HEK293 (cell line): ENCODE results near the gene CANX.

ENCODE experiments used
- AEBP2 ChIP-seq: fragments of 450-650 bp; formaldehyde crosslinking; IDR thresholded peaks from 2 replicates; pipeline ENCODE4 v1.5.1; 2016; ENCODE audit warnings: missing biosample characterization, missing genetic modification characterization, borderline replicate concordance
- BCL11A ChIP-seq: fragments of 450-650 bp; formaldehyde crosslinking; IDR thresholded peaks from 2 replicates; pipeline ENCODE4 v1.5.1; 2016; ENCODE audit warnings: low read depth, missing biosample characterization, missing genetic modification characterization
- EGR2 ChIP-seq: fragments of 450-650 bp; formaldehyde crosslinking; IDR thresholded peaks from 2 replicates; pipeline ENCODE4 v1.5.1; 2016; ENCODE audit warnings: low read depth, missing biosample characterization, missing genetic modification characterization
- GFI1B ChIP-seq: fragments of 450-650 bp; formaldehyde crosslinking; IDR thresholded peaks from 2 replicates; pipeline ENCODE4 v1.5.1; 2016; ENCODE audit warnings: missing biosample characterization, missing genetic modification characterization
- GLIS2 ChIP-seq: fragments of 450-650 bp; formaldehyde crosslinking; IDR thresholded peaks from 2 replicates; pipeline ENCODE4 v1.5.1; 2016; ENCODE audit warnings: missing biosample characterization, missing genetic modification characterization
- KLF1 ChIP-seq: fragments of 450-650 bp; formaldehyde crosslinking; IDR thresholded peaks from 2 replicates; pipeline ENCODE4 v1.5.1; 2016; ENCODE audit warnings: missing biosample characterization, missing genetic modification characterization
- KLF8 ChIP-seq: fragments of 450-650 bp; formaldehyde crosslinking; IDR thresholded peaks from 2 replicates; pipeline ENCODE4 v1.5.1; 2016; ENCODE audit warnings: missing biosample characterization, missing genetic modification characterization
- MZF1 ChIP-seq: fragments of 450-650 bp; formaldehyde crosslinking; IDR thresholded peaks from 2 replicates; pipeline ENCODE4 v1.5.1; 2017; ENCODE audit warnings: missing biosample characterization, missing genetic modification characterization, borderline replicate concordance
- OVOL3 ChIP-seq: fragments of 450-650 bp; formaldehyde crosslinking; IDR thresholded peaks from 2 replicates; pipeline ENCODE4 v1.5.1; 2016; ENCODE audit warnings: missing biosample characterization, missing genetic modification characterization
- PRDM10 ChIP-seq: fragments of 450-650 bp; formaldehyde crosslinking; IDR thresholded peaks from 2 replicates; pipeline ENCODE4 v1.5.1; 2016; ENCODE audit warnings: missing biosample characterization, missing genetic modification characterization
- REPIN1 ChIP-seq: fragments of 450-650 bp; formaldehyde crosslinking; IDR thresholded peaks from 2 replicates; pipeline ENCODE4 v1.5.1; 2017; ENCODE audit warnings: missing biosample characterization, missing genetic modification characterization, low read depth
- SALL2 ChIP-seq: fragments of 450-650 bp; formaldehyde crosslinking; IDR thresholded peaks from 2 replicates; pipeline ENCODE4 v1.5.0; 2017; ENCODE audit warnings: missing biosample characterization, mild to moderate bottlenecking, missing genetic modification characterization, borderline replicate concordance
- SETDB1 ChIP-seq: IDR thresholded peaks from one replicate; pipeline ENCODE4 v1.6.1; 2017; ENCODE audit warnings: mild to moderate bottlenecking, low read length, moderate library complexity, mixed read lengths; ENCODE audit not compliant: insufficient read length
- SP2 ChIP-seq: fragments of 450-650 bp; formaldehyde crosslinking; IDR thresholded peaks from 2 replicates; pipeline ENCODE4 v1.5.1; 2016; ENCODE audit warnings: missing biosample characterization, missing genetic modification characterization
- SP3 ChIP-seq: fragments of 450-650 bp; formaldehyde crosslinking; IDR thresholded peaks from 2 replicates; pipeline ENCODE4 v1.5.1; 2016; ENCODE audit warnings: missing biosample characterization, missing genetic modification characterization
- SP7 ChIP-seq: fragments of 450-650 bp; formaldehyde crosslinking; IDR thresholded peaks from 2 replicates; pipeline ENCODE4 v1.5.1; 2016; ENCODE audit warnings: missing biosample characterization, missing genetic modification characterization
- TCF7L2 ChIP-seq: IDR thresholded peaks from 2 replicates; pipeline ENCODE4 v1.6.1; 2011; ENCODE audit warnings: low read depth, mild to moderate bottlenecking, inconsistent platforms, low read length, moderate library complexity, borderline replicate concordance
- ZBTB17 ChIP-seq: fragments of 450-650 bp; formaldehyde crosslinking; IDR thresholded peaks from 2 replicates; pipeline ENCODE4 v1.5.1; 2016; ENCODE audit warnings: missing biosample characterization, missing genetic modification characterization
- ZBTB6 ChIP-seq: fragments of 450-650 bp; formaldehyde crosslinking; IDR thresholded peaks from 2 replicates; pipeline ENCODE4 v1.5.1; 2017; ENCODE audit warnings: missing biosample characterization, missing genetic modification characterization
- ZEB2 ChIP-seq: fragments of 450-650 bp; formaldehyde crosslinking; IDR thresholded peaks from 2 replicates; pipeline ENCODE4 v1.5.1; 2016; ENCODE audit warnings: missing biosample characterization, missing genetic modification characterization
- ZNF138 ChIP-seq: fragments of 450-650 bp; formaldehyde crosslinking; IDR thresholded peaks from 2 replicates; pipeline ENCODE4 v1.5.1; 2016; ENCODE audit warnings: missing biosample characterization, missing genetic modification characterization, borderline replicate concordance
- ZNF148 ChIP-seq: fragments of 450-650 bp; formaldehyde crosslinking; IDR thresholded peaks from 2 replicates; pipeline ENCODE4 v1.5.0; 2017; ENCODE audit warnings: missing biosample characterization, missing genetic modification characterization, borderline replicate concordance
- ZNF221 ChIP-seq: fragments of 450-650 bp; formaldehyde crosslinking; IDR thresholded peaks from 2 replicates; pipeline ENCODE4 v1.5.1; 2017; ENCODE audit warnings: missing biosample characterization, missing genetic modification characterization, borderline replicate concordance
- ZNF324 ChIP-seq: fragments of 450-650 bp; formaldehyde crosslinking; IDR thresholded peaks from 2 replicates; pipeline ENCODE4 v1.5.1; 2016; ENCODE audit warnings: missing biosample characterization, missing genetic modification characterization
- ZNF341 ChIP-seq: fragments of 450-650 bp; formaldehyde crosslinking; IDR thresholded peaks from 2 replicates; pipeline ENCODE4; 2016; ENCODE audit warnings: low read depth, missing biosample characterization, missing genetic modification characterization
- ZNF571 ChIP-seq: fragments of 450-650 bp; formaldehyde crosslinking; IDR thresholded peaks from 2 replicates; pipeline ENCODE4 v1.5.0; 2017; ENCODE audit warnings: missing biosample characterization, missing genetic modification characterization
- ZNF600 ChIP-seq: fragments of 450-650 bp; formaldehyde crosslinking; IDR thresholded peaks from 2 replicates; pipeline ENCODE4 v1.5.1; 2016; ENCODE audit warnings: missing biosample characterization, missing genetic modification characterization
- ZNF621 ChIP-seq: fragments of 450-650 bp; formaldehyde crosslinking; IDR thresholded peaks from 2 replicates; pipeline ENCODE4 v1.5.1; 2017; ENCODE audit warnings: missing biosample characterization, missing genetic modification characterization
- ZNF629 ChIP-seq: fragments of 450-650 bp; formaldehyde crosslinking; IDR thresholded peaks from 2 replicates; pipeline ENCODE4 v1.5.1; 2017; ENCODE audit warnings: missing biosample characterization, missing genetic modification characterization
- ZNF777 ChIP-seq: fragments of 450-650 bp; formaldehyde crosslinking; IDR thresholded peaks from 2 replicates; pipeline ENCODE4 v1.5.1; 2017; ENCODE audit warnings: missing biosample characterization, missing genetic modification characterization, borderline replicate concordance
- ZXDB ChIP-seq: fragments of 450-650 bp; formaldehyde crosslinking; IDR thresholded peaks from 2 replicates; pipeline ENCODE4 v1.5.1; 2016; ENCODE audit warnings: missing biosample characterization, missing genetic modification characterization

The CANX gene

GRCh38 chr5:179732412-179732917 lies 33.7 kb downstream of the CANX start, which contains the start of gene MAML1 (continued):
- TF ChIP-seq OVOL3 (tag by site-specific recombination) (no peak), EGR2 (tag by site-specific recombination) (0 out of 2 replicates have a peak, but pooled peaks have one; percentile 36), SALL2 (tag by site-specific recombination) (no peak), GFI1B (tag by site-specific recombination) (no peak), SP3 (tag by site-specific recombination) (peak; percentile 95), KLF8 (peak; percentile 73), ZBTB6 (tag by site-specific recombination) (peak; percentile 69; the same call in 1 of the 2 replicates), BCL11A (tag by site-specific recombination) (no peak), ZXDB (peak; percentile 53; the same call in 1 of the 2 replicates), ZNF221 (no peak), MZF1 (tag by site-specific recombination) (peak; percentile 62; the same call in 1 of the 2 replicates), ZNF777 (no peak), ZNF600 (tag by site-specific recombination) (peak; percentile 20; the same call in 1 of the 2 replicates), GLIS2 (peak; percentile 21; the same call in 1 of the 2 replicates), SP7 (tag by site-specific recombination) (0 out of 2 replicates have a peak, but pooled peaks have one; percentile 32), ZNF138 (tag by site-specific recombination) (no peak), ZNF571 (tag by site-specific recombination) (no peak), TCF7L2 (peak; percentile 90), KLF1 (tag by site-specific recombination) (peak; percentile 42), SETDB1 (no peak), REPIN1 (tag by site-specific recombination) (no peak), ZNF629 (tag by site-specific recombination) (peak; percentile 68), ZNF621 (tag by site-specific recombination) (no peak), ZNF148 (tag by site-specific recombination) (no peak), ZBTB17 (tag by site-specific recombination) (peak; percentile 49), ZNF324 (no peak), AEBP2 (tag by site-specific recombination) (no peak), SP2 (tag by site-specific recombination) (peak; percentile 98), ZNF341 (tag by site-specific recombination) (peak; percentile 80), PRDM10 (tag by site-specific recombination) (peak; percentile 67), ZEB2 (tag by site-specific recombination) (peak; percentile 54; the same call in 1 of the 2 replicates)
